NCI-H1417 treated with DMSO at 0.1 percent for 48 hours (cell line): ENCODE measurements around the gene BIRC6.

ENCODE experiments used
- DNase-seq: peaks from one replicate; lab custom pipeline; 2025; lab: John Stamatoyannopoulos, UW

Gene BIRC6

DNA sequence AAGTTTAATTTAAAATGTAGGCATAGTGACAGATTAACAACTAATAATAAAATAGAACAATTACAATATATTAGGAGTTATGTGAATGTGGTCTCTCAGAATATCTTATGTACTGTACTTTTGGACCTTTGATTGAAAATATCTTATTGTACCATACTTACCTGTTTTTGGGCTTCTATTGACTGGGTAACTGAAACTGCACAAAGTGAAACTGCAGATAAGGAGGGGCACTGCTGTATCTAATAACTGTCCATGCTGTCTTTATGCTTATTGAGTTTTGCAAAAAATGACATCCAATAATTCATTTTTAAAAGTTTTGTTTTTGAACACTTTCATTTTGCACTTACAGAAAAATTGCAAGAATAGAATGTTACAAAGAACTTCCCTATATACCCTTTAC is 19.9 kb downstream of the BIRC6 start:
- no peak for DNase-seq

DNA sequence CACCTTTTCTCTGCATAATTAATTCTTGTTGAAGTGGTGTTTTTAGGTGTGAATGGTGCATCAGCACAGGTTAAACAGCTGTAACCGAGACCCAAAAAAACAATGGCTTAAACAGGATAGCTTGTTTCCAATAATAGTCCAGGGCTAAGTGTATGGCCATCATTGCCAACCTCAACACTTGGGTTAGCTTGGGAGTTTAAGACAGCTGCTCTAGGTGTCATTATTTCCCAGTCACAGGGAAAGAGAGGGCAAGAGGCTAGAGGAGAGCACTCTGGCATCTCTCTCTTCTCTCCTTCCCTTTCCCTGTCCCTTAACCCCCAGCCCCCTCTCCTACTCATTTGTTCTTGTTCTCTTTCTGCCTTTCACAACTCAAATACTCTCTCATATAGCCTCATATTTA is 21.1 kb downstream of the BIRC6 start:
- no peak for DNase-seq

- no peak for DNase-seq
Measured at GRCh38 chr2:32379352-32379751, 22.5 kb downstream of the BIRC6 start.

- no peak for DNase-seq
Measured at GRCh38 chr2:32383858-32384257, 27.0 kb downstream of the BIRC6 start.

DNA sequence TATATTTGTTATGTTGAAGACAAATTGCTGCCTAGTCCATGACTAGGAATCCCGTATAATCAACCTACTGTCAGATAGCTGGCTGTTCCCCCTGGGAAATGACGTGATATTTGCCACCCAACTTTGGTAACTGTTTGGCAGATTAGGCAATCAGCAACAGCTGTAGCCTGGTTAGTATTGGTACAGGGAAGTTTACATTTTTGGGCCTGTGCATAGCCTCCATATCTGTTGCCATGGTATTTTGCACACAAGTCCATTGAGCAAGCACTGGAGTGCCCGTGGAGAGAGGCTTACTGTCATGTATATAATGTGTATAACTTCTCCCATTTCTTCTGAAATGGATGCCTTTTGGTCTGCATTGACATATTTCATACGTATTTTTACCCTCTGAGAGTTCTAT is 27.7 kb downstream of the BIRC6 start:
- no peak for DNase-seq

DNA sequence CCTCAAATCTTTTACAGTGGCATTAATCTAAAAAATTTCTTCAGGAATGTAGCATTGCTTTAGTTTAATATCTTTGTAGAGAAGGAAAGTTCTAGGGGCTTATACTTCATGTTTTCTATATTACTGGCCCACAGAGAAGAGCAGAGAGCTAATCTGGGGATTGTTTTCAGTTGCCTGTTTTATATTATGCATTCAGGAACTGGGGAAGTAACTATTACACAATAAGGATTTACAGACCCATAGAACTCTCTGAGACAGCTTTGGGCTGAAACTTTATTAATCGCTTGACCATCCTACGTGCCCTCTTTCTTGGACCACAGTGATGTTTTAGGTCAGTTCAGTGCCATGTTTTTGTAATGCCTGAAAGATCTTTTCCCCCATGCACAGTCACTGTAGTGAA is 29.9 kb downstream of the BIRC6 start:
- DNase-seq: no peak

DNA sequence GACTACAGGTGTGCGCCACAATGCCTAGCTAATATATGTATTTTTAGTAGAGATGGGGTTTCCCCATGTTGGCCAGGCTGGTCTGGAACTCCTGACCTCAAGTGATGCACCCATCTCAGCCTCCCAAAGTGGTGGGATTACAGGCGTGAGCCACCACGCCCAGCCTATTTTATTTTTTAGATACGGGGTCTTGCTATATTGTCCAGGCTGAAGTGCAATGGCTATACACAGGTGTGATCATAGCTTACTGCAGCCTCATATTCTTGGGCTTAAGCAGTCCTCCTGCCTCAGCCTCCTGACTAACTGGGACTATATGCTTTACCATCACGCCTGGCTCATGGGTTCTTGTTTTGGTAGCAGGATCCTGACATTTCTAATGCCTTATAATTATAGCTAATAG is 42.4 kb downstream of the BIRC6 start:
- no peak for DNase-seq

GRCh38 chr2:32402091-32402490 is 45.3 kb downstream of the BIRC6 start:
- DNase-seq: no peak

DNA sequence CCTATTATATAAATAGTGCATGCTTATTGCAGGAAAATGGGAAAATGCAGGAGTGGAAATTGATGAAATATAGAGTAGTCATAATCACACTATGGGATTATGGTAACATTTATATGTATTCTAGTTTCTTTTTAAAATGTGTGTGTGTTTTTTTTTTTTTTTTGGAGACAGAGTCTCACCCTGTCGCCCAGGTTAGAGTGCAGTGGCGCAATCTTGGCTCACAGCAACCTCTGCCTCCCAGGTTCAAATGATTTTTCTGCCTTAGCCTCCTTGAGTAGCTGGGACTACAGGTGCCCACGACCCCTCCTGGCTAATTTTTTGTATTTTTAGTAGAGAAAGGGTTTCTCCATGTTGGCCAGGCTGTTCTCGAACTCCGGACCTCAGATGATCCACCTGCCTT is 47.0 kb downstream of the BIRC6 start:
- DNase-seq: no peak

GRCh38 chr2:32404691-32405090 is 47.9 kb downstream of the BIRC6 start:
- no peak for DNase-seq

GRCh38 chr2:32416519-32416918 is 59.7 kb downstream of the BIRC6 start:
- no peak for DNase-seq

DNA sequence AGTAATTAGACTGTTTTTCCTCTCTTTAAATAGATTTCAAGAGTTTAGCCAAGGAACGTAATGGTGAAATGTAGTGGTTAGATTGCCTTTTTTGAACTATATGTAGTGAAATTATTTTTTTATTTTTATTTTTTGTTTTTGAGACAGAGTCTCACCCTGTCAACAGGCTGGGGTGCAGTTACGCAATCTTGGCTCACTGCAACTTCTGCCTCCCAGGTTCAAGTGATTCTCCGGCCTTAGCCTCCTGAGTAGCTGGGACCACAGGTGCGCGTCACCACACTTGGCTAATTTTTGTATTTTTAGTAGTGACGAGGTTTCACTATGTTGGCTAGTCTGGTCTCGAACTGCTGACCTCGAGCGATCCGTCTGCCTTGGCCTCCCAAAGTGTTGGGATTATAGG is 60.8 kb downstream of the BIRC6 start:
- no peak for DNase-seq

GRCh38 chr2:32418778-32419177 is 62.0 kb downstream of the BIRC6 start:
- DNase-seq: no peak

GRCh38 chr2:32422133-32422532 is 65.3 kb downstream of the BIRC6 start:
- DNase-seq: no peak

GRCh38 chr2:32423536-32423935 is 66.7 kb downstream of the BIRC6 start:
- no peak for DNase-seq

DNA sequence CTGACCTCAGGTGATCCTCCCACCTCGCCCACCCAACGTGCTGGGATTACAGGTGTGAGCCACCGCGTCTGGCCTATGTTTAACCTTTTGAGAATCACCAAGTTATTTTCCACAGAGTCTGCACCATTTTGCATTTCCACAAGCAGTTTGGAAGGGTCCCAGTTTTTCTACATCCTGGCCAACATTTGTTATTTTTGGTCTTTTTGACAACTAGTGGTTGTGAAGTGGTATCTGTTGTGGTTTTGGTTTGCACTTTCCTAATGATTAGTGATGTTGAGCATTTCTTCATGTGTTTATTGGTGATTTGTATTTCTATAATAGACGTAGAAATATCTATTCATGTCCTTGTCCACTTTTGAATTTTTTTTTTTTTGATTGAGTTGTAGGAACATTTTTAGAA is 67.9 kb downstream of the BIRC6 start:
- DNase-seq: no peak

DNA sequence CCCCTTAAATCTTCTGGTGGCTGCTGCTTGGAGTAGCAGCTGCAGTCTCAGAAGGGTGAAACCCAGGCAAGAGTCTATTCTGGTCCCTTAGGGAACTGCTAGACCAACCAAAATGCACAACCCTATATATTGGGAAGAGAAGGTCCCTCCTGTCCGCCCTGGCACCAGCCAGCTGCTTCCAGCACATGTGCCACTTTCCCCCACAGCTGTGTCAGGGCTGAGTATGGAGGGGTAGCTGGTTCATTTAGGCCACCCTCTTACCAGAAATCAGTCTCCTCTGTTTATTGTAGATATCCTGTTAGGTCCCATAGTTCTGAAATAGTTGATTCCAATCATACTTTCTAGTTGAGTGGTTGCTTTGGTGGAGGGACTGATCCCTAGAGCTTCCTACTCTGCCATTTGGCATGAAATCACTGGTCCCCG is 68.9 kb downstream of the BIRC6 start:
- DNase-seq: no peak

DNA sequence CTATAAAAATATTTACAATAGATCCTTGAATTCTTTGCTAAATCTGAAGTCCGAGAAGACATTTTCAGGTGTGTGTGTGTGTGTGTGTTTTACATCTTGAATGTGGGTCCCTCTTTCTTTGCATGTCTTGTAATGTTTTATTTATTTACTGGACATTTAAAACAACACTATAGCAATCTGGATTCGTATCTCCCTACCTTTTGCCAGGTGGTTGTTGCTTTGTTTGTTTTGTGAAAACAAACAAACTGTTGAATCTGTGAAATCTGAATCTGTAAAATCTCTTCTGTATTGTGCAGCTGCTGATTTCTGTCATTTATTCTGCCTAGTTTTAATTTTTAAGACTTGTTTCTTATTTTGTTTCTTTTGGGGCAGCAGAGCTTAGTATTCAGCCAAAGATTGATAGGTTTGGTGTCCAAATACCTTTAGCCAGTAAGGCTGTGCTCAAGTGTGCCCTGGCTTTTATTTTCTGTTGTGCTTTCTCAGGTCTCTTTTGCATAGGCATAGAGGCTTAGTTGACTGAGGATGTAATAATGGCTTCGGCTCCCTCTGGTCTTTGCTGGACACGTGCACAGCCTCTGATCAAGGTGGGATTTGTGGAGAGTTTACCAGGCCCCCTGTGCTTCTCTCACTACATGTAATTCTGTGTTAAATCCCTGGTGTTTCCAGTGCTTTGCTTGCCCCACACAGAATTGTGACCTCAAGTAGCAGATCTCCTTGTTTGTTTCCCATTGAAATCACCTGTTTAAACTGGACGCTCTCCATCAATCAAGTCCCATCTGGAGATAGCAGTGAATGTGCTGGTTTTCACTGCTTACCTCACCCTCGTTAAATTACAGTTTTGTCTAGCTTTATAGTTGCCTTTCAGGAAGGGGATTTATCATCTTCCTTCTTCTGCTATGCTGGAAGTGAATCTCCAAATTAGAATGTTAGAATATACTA is 71.1 kb downstream of the BIRC6 start:
- DNase-seq: peak; percentile 41

GRCh38 chr2:32430804-32431203 is 74.0 kb downstream of the BIRC6 start:
- DNase-seq: no peak

DNA sequence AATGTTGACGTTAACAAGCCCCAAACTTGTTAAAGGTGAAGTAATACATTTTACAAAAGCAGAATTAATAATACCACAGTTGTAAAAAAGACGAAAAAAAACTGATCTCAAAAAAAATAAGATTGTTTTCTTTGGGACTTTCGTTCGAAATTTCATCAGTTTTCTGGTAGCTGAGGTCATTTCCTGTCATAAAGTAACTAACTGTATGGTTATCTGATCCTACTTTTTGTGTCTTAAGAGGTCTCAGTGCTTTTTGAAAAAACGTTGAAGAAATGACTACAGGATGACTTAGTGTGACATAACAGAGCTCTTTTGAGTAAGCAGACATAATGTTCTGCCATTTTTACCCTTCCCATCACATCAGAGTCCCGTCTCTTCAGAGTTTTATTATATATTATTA is 79.3 kb downstream of the BIRC6 start:
- no peak for DNase-seq

DNA sequence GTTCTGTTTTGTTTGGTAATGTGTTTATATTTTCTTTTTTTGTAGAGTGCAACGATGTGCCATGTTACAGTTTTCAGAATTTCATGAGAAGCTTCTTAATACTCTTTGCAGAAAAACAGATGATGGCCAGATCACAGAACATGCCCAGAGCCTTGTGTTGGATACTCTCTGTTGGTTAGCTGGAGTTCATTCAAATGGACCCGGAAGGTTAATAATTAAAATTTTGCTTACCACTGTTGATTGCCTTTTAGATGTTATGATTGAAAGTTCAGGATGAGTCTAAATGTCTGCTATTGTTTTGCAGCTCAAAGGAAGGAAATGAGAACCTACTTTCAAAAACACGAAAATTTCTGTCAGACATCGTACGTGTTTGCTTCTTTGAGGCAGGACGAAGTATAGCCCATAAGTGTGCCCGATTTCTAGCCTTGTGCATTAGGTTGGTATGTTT is 85.2 kb downstream of the BIRC6 start:
- no peak for DNase-seq

DNA sequence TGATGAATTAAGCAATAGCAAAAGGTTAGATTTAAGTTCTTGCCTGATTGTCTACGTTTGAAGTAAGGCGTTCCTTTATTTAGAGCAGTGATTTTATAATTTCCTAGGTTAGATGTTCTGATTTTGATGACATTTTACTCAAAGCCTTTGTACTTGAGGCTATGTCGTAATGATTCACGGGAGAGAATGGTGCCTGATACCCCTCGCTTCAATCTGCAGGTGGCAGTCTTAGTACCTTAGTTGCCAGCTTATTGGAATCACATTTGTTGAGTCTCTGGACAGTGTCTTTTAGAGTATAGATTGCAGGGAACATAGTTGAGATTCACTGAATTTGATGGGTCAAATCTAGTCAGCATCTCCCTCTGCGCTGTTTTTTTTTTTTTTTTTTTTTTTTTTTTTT is 89.5 kb downstream of the BIRC6 start:
- DNase-seq: no peak

DNA sequence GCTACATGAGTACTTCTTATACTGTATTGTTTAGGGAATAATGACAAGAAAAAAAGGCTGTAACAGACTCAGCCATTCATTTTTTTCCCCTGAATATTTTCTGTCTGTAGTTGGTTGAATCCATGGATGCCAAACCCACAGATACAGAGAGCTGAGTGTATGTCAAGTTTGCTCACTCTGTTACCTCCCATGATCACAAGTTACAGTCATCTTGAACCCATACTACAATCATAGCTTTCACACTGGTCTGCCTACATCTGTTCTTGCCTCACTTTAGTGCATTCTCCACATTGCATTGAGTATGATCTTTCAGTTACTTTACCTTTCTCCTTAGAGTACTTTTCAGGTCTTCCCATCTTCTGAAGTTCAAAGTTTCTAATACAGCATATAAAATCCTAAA is 94.0 kb downstream of the BIRC6 start:
- no peak for DNase-seq
